K562 (cell line): ENCODE results near the gene RPL26.

Experiments
- CHD2 ChIP-seq: IDR thresholded peaks from 2 replicates; pipeline ENCODE4 v1.6.1; 2011; ENCODE audit warnings: low read depth, low read length
- DNMT1 ChIP-seq: fragments of 450-650 bp; IDR thresholded peaks from 2 replicates; pipeline ENCODE4 v1.6.1; 2016; ENCODE audit warnings: antibody characterized with exemption, mild to moderate bottlenecking
- EZH2 ChIP-seq: IDR thresholded peaks from 2 replicates; pipeline ENCODE4 v1.6.1; 2012; ENCODE audit warnings: low read depth, mild to moderate bottlenecking, inconsistent platforms, low read length, borderline replicate concordance
- HMG20A ChIP-seq: fragments of 450-650 bp; formaldehyde crosslinking; conservative IDR thresholded peaks from 2 replicates; pipeline ENCODE4 v1.4.0; 2020; ENCODE audit warnings: mild to moderate bottlenecking, mixed read lengths
- JUND ChIP-seq, 2 experiments: IDR thresholded peaks; 2 replicates in 1 of 2; 3 replicates in 1 of 2; pipeline ENCODE4 v1.6.1; 2011; ENCODE audit warnings: borderline replicate concordance in 2 of 2, low read depth in 2 of 2, low read length in 2 of 2, improper control_type of control experiment in 1 of 2, missing biosample characterization in 1 of 2, missing genetic modification characterization in 1 of 2, missing genetic modification reagents in 1 of 2
- NR2C2 ChIP-seq, 2 experiments: fragments of 200-800 bp in 1 of 2; sonication (Bioruptor generic) in 1 of 2; sonication (generic) in 1 of 2; formaldehyde crosslinking in 1 of 2; IDR thresholded peaks; 2 replicates each; pipeline versions ENCODE4 v1.6.1 to v1.8.0; 2016 to 2022; ENCODE audit warnings: mild to moderate bottlenecking in 1 of 2, missing compliant biosample characterization in 1 of 2, missing genetic modification characterization in 1 of 2, missing genetic modification reagents in 1 of 2
- RBM22 ChIP-seq: fragments of 200-400 bp; formaldehyde crosslinking; IDR thresholded peaks from 2 replicates; pipeline ENCODE4 v1.6.1; 2018; ENCODE audit warnings: low read length, low read depth; ENCODE audit not compliant: poor library complexity, severe bottlenecking
- TAF1 ChIP-seq: IDR thresholded peaks from 2 replicates; pipeline ENCODE4 v1.6.1; 2011; ENCODE audit warnings: mild to moderate bottlenecking, low read length, moderate library complexity; ENCODE audit not compliant: insufficient read depth, control insufficient read depth, severe bottlenecking; ENCODE audit errors: extremely low read depth
- ZEB2 ChIP-seq: fragments of 450-650 bp; IDR thresholded peaks from 2 replicates; pipeline ENCODE4 v1.6.1; 2016
- TF ChIP-seq, protein P1 (sequence below): fragments of 450-650 bp; formaldehyde crosslinking; IDR thresholded peaks from 2 replicates; pipeline ENCODE4 v1.4.0; 2020; ENCODE audit warnings: mild to moderate bottlenecking, moderate library complexity
- TF ChIP-seq, protein P2 (sequence below), 3 experiments: IDR thresholded peaks in 2 of 3; conservative IDR thresholded peaks in 1 of 3; 2 replicates each; pipeline ENCODE4 v1.5.1; 2011 to 2012; ENCODE audit warnings: low read length in 3 of 3, mild to moderate bottlenecking in 3 of 3, control low read depth in 2 of 3, improper control_type of control experiment in 1 of 3, inconsistent platforms in 1 of 3, low read depth in 1 of 3, mixed read lengths in 1 of 3, moderate library complexity in 1 of 3; ENCODE audit not compliant: insufficient read depth in 2 of 3
- TF ChIP-seq, protein P3 (sequence below): fragments of 450-650 bp; IDR thresholded peaks from 2 replicates; pipeline ENCODE4 v1.6.1; 2016; ENCODE audit warnings: low read depth

DNA sequence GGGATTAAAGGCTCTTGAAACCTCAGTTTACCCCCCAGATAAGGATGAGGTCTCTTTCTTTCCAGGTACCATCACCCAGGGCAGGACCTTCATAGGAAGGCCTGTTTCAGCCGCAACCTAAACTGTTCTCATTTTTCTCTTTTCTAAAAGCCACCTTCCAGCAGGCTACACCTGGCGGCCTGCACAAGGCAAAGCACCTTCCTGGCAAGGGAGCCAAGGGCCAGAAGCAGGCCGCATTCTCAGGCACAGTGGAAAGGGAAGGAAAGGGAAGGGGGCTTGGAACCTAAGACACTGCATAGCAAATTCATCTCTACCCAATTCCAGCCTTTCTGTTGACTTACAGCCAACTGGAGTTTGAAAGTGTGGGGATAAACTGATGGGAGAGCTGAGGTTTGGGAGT is 43.8 kb upstream of the RPL26 start:
- no peak for TF ChIP-seq JUND (IDR thresholded peaks at IDR 0.05; ENCODE audit: borderline replicate concordance, low read depth, low read length)
- TF ChIP-seq JUND (tag; IDR thresholded peaks at IDR 0.05; ENCODE audit: borderline replicate concordance, low read depth, low read length): no peak
- no peak for TF ChIP-seq DNMT1
- TF ChIP-seq, protein P1, sequence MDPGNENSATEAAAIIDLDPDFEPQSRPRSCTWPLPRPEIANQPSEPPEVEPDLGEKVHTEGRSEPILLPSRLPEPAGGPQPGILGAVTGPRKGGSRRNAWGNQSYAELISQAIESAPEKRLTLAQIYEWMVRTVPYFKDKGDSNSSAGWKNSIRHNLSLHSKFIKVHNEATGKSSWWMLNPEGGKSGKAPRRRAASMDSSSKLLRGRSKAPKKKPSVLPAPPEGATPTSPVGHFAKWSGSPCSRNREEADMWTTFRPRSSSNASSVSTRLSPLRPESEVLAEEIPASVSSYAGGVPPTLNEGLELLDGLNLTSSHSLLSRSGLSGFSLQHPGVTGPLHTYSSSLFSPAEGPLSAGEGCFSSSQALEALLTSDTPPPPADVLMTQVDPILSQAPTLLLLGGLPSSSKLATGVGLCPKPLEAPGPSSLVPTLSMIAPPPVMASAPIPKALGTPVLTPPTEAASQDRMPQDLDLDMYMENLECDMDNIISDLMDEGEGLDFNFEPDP (CRISPR knock-in tag): no peak
- no peak for TF ChIP-seq NR2C2 (CRISPR knock-in tag; IDR thresholded peaks at IDR 0.05)
- TF ChIP-seq NR2C2 (tag; IDR thresholded peaks at IDR 0.05): no peak
- no peak for TF ChIP-seq RBM22
- no peak for TF ChIP-seq CHD2
- no peak for TF ChIP-seq TAF1
- no peak for TF ChIP-seq HMG20A
- TF ChIP-seq, protein P2, sequence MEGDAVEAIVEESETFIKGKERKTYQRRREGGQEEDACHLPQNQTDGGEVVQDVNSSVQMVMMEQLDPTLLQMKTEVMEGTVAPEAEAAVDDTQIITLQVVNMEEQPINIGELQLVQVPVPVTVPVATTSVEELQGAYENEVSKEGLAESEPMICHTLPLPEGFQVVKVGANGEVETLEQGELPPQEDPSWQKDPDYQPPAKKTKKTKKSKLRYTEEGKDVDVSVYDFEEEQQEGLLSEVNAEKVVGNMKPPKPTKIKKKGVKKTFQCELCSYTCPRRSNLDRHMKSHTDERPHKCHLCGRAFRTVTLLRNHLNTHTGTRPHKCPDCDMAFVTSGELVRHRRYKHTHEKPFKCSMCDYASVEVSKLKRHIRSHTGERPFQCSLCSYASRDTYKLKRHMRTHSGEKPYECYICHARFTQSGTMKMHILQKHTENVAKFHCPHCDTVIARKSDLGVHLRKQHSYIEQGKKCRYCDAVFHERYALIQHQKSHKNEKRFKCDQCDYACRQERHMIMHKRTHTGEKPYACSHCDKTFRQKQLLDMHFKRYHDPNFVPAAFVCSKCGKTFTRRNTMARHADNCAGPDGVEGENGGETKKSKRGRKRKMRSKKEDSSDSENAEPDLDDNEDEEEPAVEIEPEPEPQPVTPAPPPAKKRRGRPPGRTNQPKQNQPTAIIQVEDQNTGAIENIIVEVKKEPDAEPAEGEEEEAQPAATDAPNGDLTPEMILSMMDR (IDR thresholded peaks at IDR 0.05 in 2 of 3, conservative IDR thresholded peaks at IDR 0.05 in 1 of 3; ENCODE audit: insufficient read depth in 2 of 3, low read depth in 1 of 3, low read length in 3 of 3): no peak
- TF ChIP-seq ZEB2: no peak
- TF ChIP-seq EZH2: no peak
- TF ChIP-seq, protein P3, sequence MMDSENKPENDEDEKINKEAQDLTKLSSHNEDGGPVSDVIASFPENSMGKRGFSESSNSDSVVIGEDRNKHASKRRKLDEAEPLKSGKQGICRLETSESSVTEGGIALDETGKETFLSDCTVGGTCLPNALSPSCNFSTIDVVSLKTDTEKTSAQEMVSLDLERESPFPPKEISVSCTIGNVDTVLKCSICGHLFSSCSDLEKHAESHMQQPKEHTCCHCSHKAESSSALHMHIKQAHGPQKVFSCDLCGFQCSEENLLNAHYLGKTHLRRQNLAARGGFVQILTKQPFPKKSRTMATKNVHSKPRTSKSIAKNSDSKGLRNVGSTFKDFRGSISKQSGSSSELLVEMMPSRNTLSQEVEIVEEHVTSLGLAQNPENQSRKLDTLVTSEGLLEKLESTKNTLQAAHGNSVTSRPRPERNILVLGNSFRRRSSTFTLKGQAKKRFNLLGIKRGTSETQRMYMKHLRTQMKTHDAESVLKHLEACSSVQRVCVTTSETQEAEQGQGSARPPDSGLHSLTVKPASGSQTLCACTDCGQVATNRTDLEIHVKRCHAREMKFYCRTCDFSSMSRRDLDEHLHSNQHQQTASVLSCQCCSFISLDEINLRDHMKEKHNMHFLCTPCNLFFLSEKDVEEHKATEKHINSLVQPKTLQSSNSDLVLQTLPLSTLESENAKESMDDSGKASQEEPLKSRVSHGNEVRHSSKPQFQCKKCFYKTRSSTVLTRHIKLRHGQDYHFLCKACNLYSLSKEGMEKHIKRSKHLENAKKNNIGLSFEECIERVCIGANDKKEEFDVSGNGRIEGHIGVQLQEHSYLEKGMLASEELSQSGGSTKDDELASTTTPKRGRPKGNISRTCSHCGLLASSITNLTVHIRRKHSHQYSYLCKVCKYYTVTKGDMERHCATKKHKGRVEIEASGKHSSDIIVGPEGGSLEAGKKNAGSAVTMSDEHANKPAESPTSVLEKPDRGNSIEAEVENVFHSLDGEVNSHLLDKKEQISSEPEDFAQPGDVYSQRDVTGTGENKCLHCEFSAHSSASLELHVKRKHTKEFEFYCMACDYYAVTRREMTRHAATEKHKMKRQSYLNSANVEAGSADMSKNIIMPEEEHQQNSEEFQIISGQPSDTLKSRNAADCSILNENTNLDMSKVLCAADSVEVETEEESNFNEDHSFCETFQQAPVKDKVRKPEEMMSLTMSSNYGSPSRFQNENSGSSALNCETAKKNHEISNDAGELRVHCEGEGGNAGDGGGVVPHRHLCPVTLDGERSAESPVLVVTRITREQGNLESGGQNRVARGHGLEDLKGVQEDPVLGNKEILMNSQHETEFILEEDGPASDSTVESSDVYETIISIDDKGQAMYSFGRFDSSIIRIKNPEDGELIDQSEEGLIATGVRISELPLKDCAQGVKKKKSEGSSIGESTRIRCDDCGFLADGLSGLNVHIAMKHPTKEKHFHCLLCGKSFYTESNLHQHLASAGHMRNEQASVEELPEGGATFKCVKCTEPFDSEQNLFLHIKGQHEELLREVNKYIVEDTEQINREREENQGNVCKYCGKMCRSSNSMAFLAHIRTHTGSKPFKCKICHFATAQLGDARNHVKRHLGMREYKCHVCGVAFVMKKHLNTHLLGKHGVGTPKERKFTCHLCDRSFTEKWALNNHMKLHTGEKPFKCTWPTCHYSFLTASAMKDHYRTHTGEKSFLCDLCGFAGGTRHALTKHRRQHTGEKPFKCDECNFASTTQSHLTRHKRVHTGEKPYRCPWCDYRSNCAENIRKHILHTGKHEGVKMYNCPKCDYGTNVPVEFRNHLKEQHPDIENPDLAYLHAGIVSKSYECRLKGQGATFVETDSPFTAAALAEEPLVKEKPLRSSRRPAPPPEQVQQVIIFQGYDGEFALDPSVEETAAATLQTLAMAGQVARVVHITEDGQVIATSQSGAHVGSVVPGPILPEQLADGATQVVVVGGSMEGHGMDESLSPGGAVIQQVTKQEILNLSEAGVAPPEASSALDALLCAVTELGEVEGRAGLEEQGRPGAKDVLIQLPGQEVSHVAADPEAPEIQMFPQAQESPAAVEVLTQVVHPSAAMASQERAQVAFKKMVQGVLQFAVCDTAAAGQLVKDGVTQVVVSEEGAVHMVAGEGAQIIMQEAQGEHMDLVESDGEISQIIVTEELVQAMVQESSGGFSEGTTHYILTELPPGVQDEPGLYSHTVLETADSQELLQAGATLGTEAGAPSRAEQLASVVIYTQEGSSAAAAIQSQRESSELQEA: no peak
